ENCODE data around the gene GPSM3.
"Not testable (repeated sequence)": the region's sequence is repeated elsewhere in the genome, so short reads cannot be mapped to it uniquely, and the experiment has no call there.

GPSM3 gene

GRCh38 chr6:32188381-32189068 lies 3.9 kb downstream of the GPSM3 start:
- no peak for DNase-seq (ENCODE audit: low read depth in 1 of 2, low spot score in 1 of 2)

GRCh38 chr6:32187725-32188380 lies 4.6 kb downstream of the GPSM3 start:
- not testable (repeated sequence) for DNase-seq (ENCODE audit: low read depth in 1 of 2, low spot score in 1 of 2)

GRCh38 chr6:32187009-32187709 lies 5.3 kb downstream of the GPSM3 start:
- no peak for DNase-seq (ENCODE audit: low read depth in 1 of 2, low spot score in 1 of 2)

- not testable (repeated sequence) for DNase-seq (ENCODE audit: low read depth in 1 of 2, low spot score in 1 of 2)
Measured at GRCh38 chr6:32186151-32186840, 6.1 kb downstream of the GPSM3 start.

GRCh38 chr6:32185681-32186131 lies 6.7 kb downstream of the GPSM3 start:
- not testable (repeated sequence) for DNase-seq (ENCODE audit: low read depth in 1 of 2, low spot score in 1 of 2)

- no peak for DNase-seq (ENCODE audit: low read depth in 1 of 2, low spot score in 1 of 2)
Measured at GRCh38 chr6:32184084-32184640, 8.3 kb downstream of the GPSM3 start, which contains the start of gene AGER. AGER (minus strand) TSS chr6:32184253; CDS start chr6:32184222, 31 bp downstream.

GRCh38 chr6:32183483-32184083 lies 8.9 kb downstream of the GPSM3 start:
- no peak for DNase-seq (ENCODE audit: low read depth in 1 of 2, low spot score in 1 of 2)

- DNase-seq (ENCODE audit: low read depth in 1 of 2, low spot score in 1 of 2), result no peak
Measured at GRCh38 chr6:32183030-32183429, 9.4 kb downstream of the GPSM3 start.

- DNase-seq (ENCODE audit: low read depth in 1 of 2, low spot score in 1 of 2), result no peak
Measured at GRCh38 chr6:32182555-32182981, 9.9 kb downstream of the GPSM3 start.

- no peak for DNase-seq (ENCODE audit: low read depth in 1 of 2, low spot score in 1 of 2)
Measured at GRCh38 chr6:32181915-32182529, 10.4 kb downstream of the GPSM3 start.

GRCh38 chr6:32181148-32181702 lies 11.2 kb downstream of the GPSM3 start:
- DNase-seq (ENCODE audit: low read depth in 1 of 2, low spot score in 1 of 2), result no peak

- no peak for DNase-seq (ENCODE audit: low read depth in 1 of 2, low spot score in 1 of 2)
Measured at GRCh38 chr6:32179766-32180405, 12.6 kb downstream of the GPSM3 start.

- DNase-seq (ENCODE audit: low read depth in 1 of 2, low spot score in 1 of 2), result no peak
Measured at GRCh38 chr6:32178547-32179440, 13.6 kb downstream of the GPSM3 start.

GRCh38 chr6:32177788-32178546 lies 14.5 kb downstream of the GPSM3 start, which contains the start of gene RNF5:
RNF5 (plus strand) TSS chr6:32178405; CDS start chr6:32178512, 107 bp downstream.
- DNase-seq (ENCODE audit: low read depth in 1 of 2, low spot score in 1 of 2), result peak; percentile 77 to 85

- no peak for DNase-seq (ENCODE audit: low read depth in 1 of 2, low spot score in 1 of 2)
Measured at GRCh38 chr6:32177183-32177787, 15.2 kb downstream of the GPSM3 start.

- no peak for DNase-seq (ENCODE audit: low read depth in 1 of 2, low spot score in 1 of 2)
Measured at GRCh38 chr6:32176476-32177182, 15.8 kb downstream of the GPSM3 start.

Data from stimulated activated CD4-positive, alpha-beta T cell treated with anti-CD3 and anti-CD28 coated beads, Interleukin-15, amount 100 ng/mL, for 1 hour (primary cell).